GM21619 (cell line): Measurements from ENCODE around the gene GDF2.

Experiments used
- ATAC-seq: cut with Tn5 transposase; IDR thresholded peaks from one replicate; pipeline ENCODE4 v1.9.1; 2021; ENCODE audit not compliant: unreplicated experiment

Gene GDF2

GRCh38 chr10:47350671-47351640, 28.7 kb downstream of the GDF2 start:
- ATAC-seq = no peak

GRCh38 chr10:47351899-47352815, 29.9 kb downstream of the GDF2 start:
- no peak for ATAC-seq

GRCh38 chr10:47353351-47353750, 31.1 kb downstream of the GDF2 start:
- ATAC-seq = no peak

- no peak for ATAC-seq
Observed at GRCh38 chr10:47354165-47354564, 31.9 kb downstream of the GDF2 start.

- no peak for ATAC-seq
Observed at GRCh38 chr10:47354900-47355299, 32.6 kb downstream of the GDF2 start.

- ATAC-seq = no peak
Observed at GRCh38 chr10:47356708-47357107, 34.5 kb downstream of the GDF2 start.

- ATAC-seq = no peak
Observed at GRCh38 chr10:47357131-47357582, 34.9 kb downstream of the GDF2 start.

- ATAC-seq = no peak
Observed at GRCh38 chr10:47357911-47358310, 35.7 kb downstream of the GDF2 start.

GRCh38 chr10:47358457-47358856, 36.2 kb downstream of the GDF2 start:
- ATAC-seq = no peak

GRCh38 chr10:47359101-47359500, 36.8 kb downstream of the GDF2 start:
- no peak for ATAC-seq

GRCh38 chr10:47359626-47360418, 37.6 kb downstream of the GDF2 start:
- no peak for ATAC-seq

GRCh38 chr10:47360419-47361040, 38.3 kb downstream of the GDF2 start:
- ATAC-seq = no peak

- ATAC-seq = no peak
Observed at GRCh38 chr10:47361293-47361692, 39.0 kb downstream of the GDF2 start.

- ATAC-seq = no peak
Observed at GRCh38 chr10:47362199-47362598, 39.9 kb downstream of the GDF2 start.

GRCh38 chr10:47363781-47364180, 41.5 kb downstream of the GDF2 start:
- ATAC-seq = no peak

- no peak for ATAC-seq
Observed at GRCh38 chr10:47364366-47364765, 42.1 kb downstream of the GDF2 start.

- ATAC-seq = no peak
Observed at GRCh38 chr10:47364911-47365310, 42.7 kb downstream of the GDF2 start.

- ATAC-seq = no peak
Observed at GRCh38 chr10:47365431-47366180, 43.4 kb downstream of the GDF2 start.

GRCh38 chr10:47366181-47366631, 44.0 kb downstream of the GDF2 start:
- ATAC-seq = no peak
